IMR-90 (cell line): Measurements from ENCODE around the gene GALNT12. TPM values are rescaled to one million over a fixed set of nuclear protein-coding genes. Genes with fewer than 3 reads are reported as not detected.
A peak's percentile ranks its signal among the peaks of the same experiment; 100 is the strongest.

Source experiments
- ATAC-seq: fragments of 200-7000 bp; cut with Tn5 transposase; 2 replicates; pipeline ENCODE4 v1.9.1; 2020; ENCODE audit warnings: low read depth, mild to moderate bottlenecking, moderate library complexity
- BruUV-seq: library from RNA; stranded (reverse); fragments of 400-500 nt; replicated peaks from 2 replicates; lab custom pipeline; 2021; lab: Mats Ljungman, UMichigan
- CTCF ChIA-PET: fragments of 300-600 bp; formaldehyde crosslinking; extraction: SDS; loops from one replicate; lab custom pipeline; 2021; ENCODE audit warnings: antibody characterized with exemption; lab: Yijun Ruan, JAX
- POLR2A ChIA-PET: fragments of 300-600 bp; sonication (Branson Sonifier 250); formaldehyde crosslinking; loops from one replicate; lab custom pipeline; 2022; ENCODE audit warnings: antibody characterized with exemption; ENCODE audit not compliant: unreplicated experiment; lab: Charles Lee
- DNase-seq: peaks from one replicate; pipeline ENCODE4 v3.0.0; 2013
- H2AFZ ChIP-seq: replicated peaks from 2 replicates; pipeline ENCODE3; 2013; ENCODE audit warnings: low read length, mild to moderate bottlenecking; ENCODE audit not compliant: poor library complexity
- H2AK5ac ChIP-seq: 2 replicates; pipeline ENCODE4 v1.6.1; 2013; ENCODE audit warnings: low read depth, low read length, inconsistent platforms
- H2AK9ac ChIP-seq: replicated peaks from 2 replicates; pipeline ENCODE3; 2013; ENCODE audit warnings: mild to moderate bottlenecking, low read depth, low read length, moderate library complexity; ENCODE audit not compliant: poor library complexity
- H2BK120ac ChIP-seq: 2 replicates; pipeline ENCODE4 v1.6.1; 2013; ENCODE audit warnings: low read depth, low read length, inconsistent platforms
- H2BK15ac ChIP-seq: 3 replicates; pipeline ENCODE4 v1.6.1; 2013; ENCODE audit warnings: low read depth, low read length, inconsistent platforms
- H2BK20ac ChIP-seq: 2 replicates; pipeline ENCODE4 v1.6.1; 2013; ENCODE audit warnings: low read depth, mild to moderate bottlenecking, inconsistent platforms, low read length, moderate library complexity
- H2BK5ac ChIP-seq: 2 replicates; pipeline ENCODE4 v1.6.1; 2013; ENCODE audit warnings: mild to moderate bottlenecking, low read depth, low read length, inconsistent platforms; ENCODE audit not compliant: poor library complexity, severe bottlenecking
- H3K14ac ChIP-seq: replicated peaks from 2 replicates; pipeline ENCODE4 v1.6.1; 2013; ENCODE audit warnings: low read depth, low read length, inconsistent platforms
- H3K18ac ChIP-seq: 2 replicates; pipeline ENCODE4 v1.6.1; 2013; ENCODE audit warnings: low read depth, low read length, control low read depth
- H3K23ac ChIP-seq: 2 replicates; pipeline ENCODE4 v1.6.1; 2013; ENCODE audit warnings: low read depth, low read length, inconsistent platforms
- H3K27ac ChIP-seq: 2 replicates; pipeline ENCODE4 v1.5.1; 2013; ENCODE audit warnings: mild to moderate bottlenecking, control low read depth, low read length; ENCODE audit not compliant: insufficient read depth
- H3K27me3 ChIP-seq: 2 replicates; pipeline ENCODE4 v1.6.1; 2013; ENCODE audit warnings: low read length; ENCODE audit not compliant: control insufficient read depth, insufficient read depth
- H3K36me3 ChIP-seq: 2 replicates; pipeline ENCODE4 v1.6.1; 2013; ENCODE audit warnings: low read length, mixed read lengths; ENCODE audit not compliant: control insufficient read depth, insufficient read depth
- H3K4ac ChIP-seq: 2 replicates; pipeline ENCODE4 v1.6.1; 2013; ENCODE audit warnings: low read depth, low read length, inconsistent platforms
- H3K4me1 ChIP-seq: 2 replicates; pipeline ENCODE4 v1.6.1; 2013; ENCODE audit warnings: low read length, mixed read lengths; ENCODE audit not compliant: control insufficient read depth, insufficient read depth
- H3K4me2 ChIP-seq: 2 replicates; pipeline ENCODE4 v1.6.1; 2013; ENCODE audit warnings: low read depth, mild to moderate bottlenecking, control low read depth, low read length, moderate library complexity
- H3K4me3 ChIP-seq: 2 replicates; pipeline ENCODE4 v1.5.1; 2013; ENCODE audit warnings: low read depth, mild to moderate bottlenecking, control low read depth, low read length, moderate library complexity; ENCODE audit not compliant: insufficient read depth
- H3K56ac ChIP-seq: 2 replicates; pipeline ENCODE4 v1.6.1; 2013; ENCODE audit warnings: low read length, inconsistent platforms; ENCODE audit not compliant: insufficient read depth; ENCODE audit errors: extremely low read depth
- H3K79me1 ChIP-seq, 2 experiments: 2 replicates each; pipeline ENCODE4 v1.6.1; 2013; ENCODE audit warnings: low read length in 2 of 2, inconsistent platforms in 1 of 2, low read depth in 1 of 2
- H3K9ac ChIP-seq: 2 replicates; pipeline ENCODE4 v1.6.1; 2013; ENCODE audit warnings: low read depth, low read length, control low read depth
- H3K9me1 ChIP-seq: 2 replicates; pipeline ENCODE4 v1.6.1; 2013; ENCODE audit warnings: low read length, inconsistent platforms; ENCODE audit not compliant: insufficient read depth
- H3K9me3 ChIP-seq: 2 replicates; pipeline ENCODE4 v1.6.1; 2013; ENCODE audit warnings: low read length; ENCODE audit not compliant: control insufficient read depth, insufficient read depth
- H4K20me1 ChIP-seq: 2 replicates; pipeline ENCODE4 v1.6.1; 2013; ENCODE audit warnings: low read length, inconsistent platforms; ENCODE audit not compliant: insufficient read depth
- H4K5ac ChIP-seq: 2 replicates; pipeline ENCODE4 v1.6.1; 2013; ENCODE audit warnings: mild to moderate bottlenecking, low read depth, low read length, control low read depth
- H4K8ac ChIP-seq, 2 experiments: 2 replicates each; pipeline ENCODE4 v1.6.1; 2013; ENCODE audit warnings: low read depth in 2 of 2, low read length in 2 of 2, control low read depth in 1 of 2, inconsistent platforms in 1 of 2
- H4K91ac ChIP-seq: 2 replicates; pipeline ENCODE4 v1.6.1; 2013; ENCODE audit warnings: low read depth, low read length, inconsistent platforms; ENCODE audit not compliant: insufficient read depth
- BHLHE40 ChIP-seq: fragments of 150-350 bp; IDR thresholded peaks from 2 replicates; pipeline ENCODE4 v1.6.1; 2016; ENCODE audit warnings: mild to moderate bottlenecking, low read depth, low read length
- MAFK ChIP-seq: IDR thresholded peaks from 2 replicates; pipeline ENCODE4 v1.6.1; 2012; ENCODE audit warnings: low read depth, low read length, improper control_type of control experiment
- MXI1 ChIP-seq: IDR thresholded peaks from 2 replicates; pipeline ENCODE4 v1.6.1; 2012; ENCODE audit warnings: low read depth, mild to moderate bottlenecking, low read length, moderate library complexity, borderline replicate concordance
- NFE2L2 ChIP-seq: fragments of 150-350 bp; IDR thresholded peaks from 2 replicates; pipeline ENCODE4 v1.6.1; 2016; ENCODE audit warnings: low read depth, mild to moderate bottlenecking, low read length
- RFX5 ChIP-seq: IDR thresholded peaks from 2 replicates; pipeline ENCODE4 v1.8.0; 2012; ENCODE audit warnings: low read depth, mild to moderate bottlenecking, low read length, moderate library complexity
- WGBS, 2 experiments: methylation state at CpG; one replicate each; pipeline versions ENCODE4 v1.1.5 to v1.1.7; 2013; ENCODE audit warnings: missing lambda C conversion rate in 2 of 2; ENCODE audit not compliant: insufficient read length in 1 of 2; ENCODE audit errors: extremely low coverage in 2 of 2; 5-methylcytosine and 5-hydroxymethylcytosine counted together
- dilution Hi-C: fragments of 300-500 bp; cut with HindIII; formaldehyde crosslinking; loops from one replicate; pipeline ENCODE4 v1.14.3; 2018; ENCODE audit warnings: low sequenced_read_pairs; ENCODE audit not compliant: unreplicated experiment
- in situ Hi-C: fragments of 300-500 bp; cut with MboI; formaldehyde crosslinking; loops from 3 replicates; pipeline ENCODE4 v1.14.3; 2019; ENCODE audit warnings: low sequenced_read_pairs, inconsistent platforms, mixed read lengths
- intact Hi-C: fragments of 100-400 bp; cut with micrococcal nuclease; formaldehyde crosslinking; loops from 2 replicates; pipeline ENCODE4 v1.10.0; 2022
- polyA plus RNA-seq, 3 experiments: library from polyadenylated mRNA; depleted of rRNA; stranded (reverse); fragments of >200 nt; gene quantifications; 2 replicates each; pipeline ENCODE4 v1.2.3, GENCODE V29; 2012; ENCODE audit warnings: low replicate concordance in 1 of 3
- total RNA-seq: library from RNA; depleted of rRNA; stranded (reverse); fragments of >200 nt; gene quantifications from 2 replicates; pipeline ENCODE4 v1.2.3, GENCODE V29; 2012
- TF ChIP-seq, protein P1 (sequence below): fragments of 150-350 bp; IDR thresholded peaks from 2 replicates; pipeline ENCODE4 v1.6.1; 2016; ENCODE audit warnings: low read depth, mild to moderate bottlenecking, low read length, moderate library complexity, borderline replicate concordance
- TF ChIP-seq, protein P2 (sequence below): conservative IDR thresholded peaks from 2 replicates; pipeline ENCODE4 v1.5.1; 2012; ENCODE audit warnings: mild to moderate bottlenecking, low read depth, low read length, improper control_type of control experiment

The GALNT12 gene
- total and polyA plus RNA-seq, 2 of the 4 experiments (the other 2 are of a cell fraction) = 2.3 to 2.5 TPM

DNA sequence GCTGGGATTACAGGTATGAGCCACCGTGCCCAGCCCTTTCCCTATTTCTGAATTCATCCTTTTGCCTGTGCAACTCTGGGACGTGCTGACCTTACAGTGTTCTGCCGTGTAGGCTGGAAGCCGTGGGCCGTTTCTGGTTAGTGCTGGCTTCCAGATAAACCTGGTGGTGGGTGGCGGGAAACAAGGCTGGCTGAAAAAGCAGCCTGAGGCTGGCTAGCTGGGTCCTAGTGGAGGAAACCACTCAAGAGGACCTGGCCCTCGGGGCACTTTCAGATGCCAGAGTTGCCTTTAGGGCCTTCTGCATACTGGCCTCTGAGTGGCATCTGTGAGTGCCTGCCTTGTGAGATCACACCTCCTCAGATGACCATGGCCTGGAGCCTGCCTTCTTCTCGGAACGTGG lies 26.9 kb downstream of the GALNT12 start:
- no TSS peak for BruUV-seq
- no peaks in the 10 kb centered on the region for H3K36me3 ChIP-seq
- no peak overlapping the region for H3K14ac ChIP-seq
- intact Hi-C loops = no loop called here
- no peak overlapping the region for H2BK20ac ChIP-seq
- H3K9me1 ChIP-seq = no peaks in the 10 kb centered on the region
- H2BK15ac ChIP-seq = no peak overlapping the region
- no peaks in the 10 kb centered on the region for H3K4me1 ChIP-seq
- H4K91ac ChIP-seq = no peak overlapping the region
- H4K5ac ChIP-seq = no peak overlapping the region
- H3K27ac ChIP-seq = no peak overlapping the region
- H4K8ac ChIP-seq = no peak overlapping the region
- no peaks in the 10 kb centered on the region for H3K9me3 ChIP-seq
- 82% methylated on average over 4 of the region's 9 CpGs; no CpG with 5 or more reads in 1 of the 2 experiments for WGBS, 2 experiments
- in situ Hi-C loops = no loop called here
- ATAC-seq (peak; percentile 29; the same call in 1 of the 2 replicates), DNase-seq (no peak)
- H2BK5ac ChIP-seq = no peak overlapping the region
- H3K4ac ChIP-seq = no peak overlapping the region
- no peak overlapping the region for H2AK9ac ChIP-seq
- no peak overlapping the region for H3K4me3 ChIP-seq
- no peaks in the 10 kb centered on the region for H3K79me1 ChIP-seq
- H2AFZ ChIP-seq = peak overlapping the region; percentile 7
- no peak overlapping the region for H2BK120ac ChIP-seq
- no peaks in the 10 kb centered on the region for H4K20me1 ChIP-seq
- TF ChIP-seq, protein P1, sequence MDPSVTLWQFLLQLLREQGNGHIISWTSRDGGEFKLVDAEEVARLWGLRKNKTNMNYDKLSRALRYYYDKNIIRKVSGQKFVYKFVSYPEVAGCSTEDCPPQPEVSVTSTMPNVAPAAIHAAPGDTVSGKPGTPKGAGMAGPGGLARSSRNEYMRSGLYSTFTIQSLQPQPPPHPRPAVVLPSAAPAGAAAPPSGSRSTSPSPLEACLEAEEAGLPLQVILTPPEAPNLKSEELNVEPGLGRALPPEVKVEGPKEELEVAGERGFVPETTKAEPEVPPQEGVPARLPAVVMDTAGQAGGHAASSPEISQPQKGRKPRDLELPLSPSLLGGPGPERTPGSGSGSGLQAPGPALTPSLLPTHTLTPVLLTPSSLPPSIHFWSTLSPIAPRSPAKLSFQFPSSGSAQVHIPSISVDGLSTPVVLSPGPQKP = no peak
- no peak for TF ChIP-seq NFE2L2
- no peak for TF ChIP-seq MXI1
- TF ChIP-seq BHLHE40 = no peak
- TF ChIP-seq RFX5 = no peak
- TF ChIP-seq MAFK = no peak
- TF ChIP-seq, protein P2, sequence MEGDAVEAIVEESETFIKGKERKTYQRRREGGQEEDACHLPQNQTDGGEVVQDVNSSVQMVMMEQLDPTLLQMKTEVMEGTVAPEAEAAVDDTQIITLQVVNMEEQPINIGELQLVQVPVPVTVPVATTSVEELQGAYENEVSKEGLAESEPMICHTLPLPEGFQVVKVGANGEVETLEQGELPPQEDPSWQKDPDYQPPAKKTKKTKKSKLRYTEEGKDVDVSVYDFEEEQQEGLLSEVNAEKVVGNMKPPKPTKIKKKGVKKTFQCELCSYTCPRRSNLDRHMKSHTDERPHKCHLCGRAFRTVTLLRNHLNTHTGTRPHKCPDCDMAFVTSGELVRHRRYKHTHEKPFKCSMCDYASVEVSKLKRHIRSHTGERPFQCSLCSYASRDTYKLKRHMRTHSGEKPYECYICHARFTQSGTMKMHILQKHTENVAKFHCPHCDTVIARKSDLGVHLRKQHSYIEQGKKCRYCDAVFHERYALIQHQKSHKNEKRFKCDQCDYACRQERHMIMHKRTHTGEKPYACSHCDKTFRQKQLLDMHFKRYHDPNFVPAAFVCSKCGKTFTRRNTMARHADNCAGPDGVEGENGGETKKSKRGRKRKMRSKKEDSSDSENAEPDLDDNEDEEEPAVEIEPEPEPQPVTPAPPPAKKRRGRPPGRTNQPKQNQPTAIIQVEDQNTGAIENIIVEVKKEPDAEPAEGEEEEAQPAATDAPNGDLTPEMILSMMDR = no peak
- no peak overlapping the region for H3K23ac ChIP-seq
- H3K4me2 ChIP-seq = no peak overlapping the region
- no peak overlapping the region for H3K18ac ChIP-seq
- no peak overlapping the region for H2AK5ac ChIP-seq
- H3K9ac ChIP-seq = no peak overlapping the region
- no peaks in the 10 kb centered on the region; the same call in 1 of the 2 replicates for H3K27me3 ChIP-seq
- H3K56ac ChIP-seq = no peak overlapping the region
- dilution Hi-C loops = loop anchor here (25.0 kb wide), 1 partner anchor 303 kb away; no protein-coding TSS in a partner anchor
- ChIA-PET CTCF (no interaction called here), POLR2A (no interaction called here)
